GM19238 (cell line): ENCODE results near the gene USO1.
A peak's percentile ranks its signal among the peaks of the same experiment; 100 is the strongest.

Experiments
- DNase-seq: peaks from one replicate; pipeline ENCODE4 v3.0.0; 2011; ENCODE audit warnings: low spot score; ENCODE audit not compliant: insufficient read length

USO1 gene

DNA sequence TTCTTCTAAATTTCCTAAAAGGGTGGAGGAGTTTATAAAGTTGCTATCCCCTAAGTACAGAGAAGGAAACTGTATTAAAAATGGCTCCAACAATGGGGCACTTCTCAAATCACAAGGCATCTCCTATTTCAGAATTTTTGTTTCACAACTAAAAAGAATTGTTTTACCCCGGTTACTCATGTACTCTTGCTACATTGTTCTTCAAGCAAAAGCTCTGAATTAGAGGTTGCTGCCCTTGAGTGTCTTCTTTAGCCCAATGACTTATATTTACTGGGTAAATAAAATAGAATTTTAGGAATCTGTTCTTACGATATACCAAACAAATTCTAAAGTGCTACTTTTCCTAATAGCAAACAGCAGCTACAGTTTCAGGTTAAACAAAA is 110.4 kb downstream of the USO1 start:
- DNase-seq, result no peak

DNA sequence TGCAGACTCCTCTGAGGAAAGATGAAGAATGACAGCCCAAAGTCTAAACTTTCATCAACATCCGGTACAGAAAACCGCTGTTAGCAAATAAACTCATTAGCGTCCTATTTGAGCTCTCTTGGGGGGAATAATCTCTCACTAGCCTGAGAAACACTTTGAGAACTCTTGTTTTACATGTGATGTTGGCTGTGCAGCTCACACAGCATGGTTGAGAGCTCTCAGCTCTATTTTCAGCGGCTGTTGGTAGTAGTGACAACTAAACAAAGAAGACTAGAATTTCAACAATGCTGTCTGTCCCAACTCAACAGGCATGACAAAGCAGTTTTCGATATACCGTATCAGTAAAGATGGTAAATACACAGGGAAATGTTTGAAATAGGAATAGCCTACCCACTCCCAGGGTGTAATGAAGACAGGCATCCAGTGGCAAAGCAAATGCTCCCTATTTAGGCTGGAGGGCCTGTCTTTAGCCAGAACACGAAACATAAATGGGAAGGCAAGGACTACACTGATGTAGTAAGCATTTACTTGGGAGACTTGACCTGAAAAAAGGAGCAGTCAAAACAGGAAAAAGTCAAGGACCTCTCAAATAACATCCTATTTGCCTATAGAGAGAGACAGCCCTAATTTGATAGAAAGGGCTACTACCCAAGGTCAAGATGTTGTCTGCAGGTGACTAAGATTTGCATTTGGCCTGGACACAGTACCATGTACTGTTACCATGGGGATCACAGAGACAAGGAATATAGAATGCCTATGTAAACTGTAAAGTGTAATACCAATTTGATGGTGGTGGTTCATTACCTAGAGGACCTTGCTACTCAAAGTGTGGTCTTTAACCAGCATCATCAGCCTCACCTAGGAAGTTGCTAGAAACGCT is 117.5 kb downstream of the USO1 start:
- DNase-seq, result no peak

GRCh38 chr4:75843596-75843995 is 119.2 kb downstream of the USO1 start:
- no peak for DNase-seq

DNA sequence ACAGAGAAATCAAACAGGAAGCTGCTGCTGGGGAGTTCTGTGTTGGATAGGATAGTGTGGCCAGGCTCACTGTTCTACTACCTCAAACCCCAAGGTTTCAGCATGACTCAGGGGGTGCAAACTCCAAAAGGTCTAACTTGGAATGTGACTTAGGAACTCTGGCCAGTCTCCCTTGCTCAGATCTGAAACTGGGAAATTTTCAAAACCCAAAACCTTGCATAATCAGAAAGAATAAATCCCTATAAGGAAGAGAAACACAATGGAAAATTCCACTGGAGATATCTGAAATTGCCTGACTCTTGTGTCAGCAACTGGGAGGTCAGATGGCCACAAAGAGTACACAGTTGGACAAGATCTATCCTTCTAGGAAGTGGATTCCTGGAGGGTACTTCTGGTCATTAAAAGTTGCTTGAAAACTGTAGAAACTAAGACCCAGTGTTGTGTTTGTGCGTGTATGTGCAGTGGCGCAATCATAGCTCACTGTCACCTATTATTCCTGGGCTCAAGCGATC is 119.8 kb downstream of the USO1 start:
- DNase-seq, result no peak

- no peak for DNase-seq
These were observed 121.6 kb downstream of the USO1 start for GRCh38 chr4:75845992-75846391.

- peak; percentile 20 for DNase-seq
These were observed 123.9 kb downstream of the USO1 start for GRCh38 chr4:75848171-75848760.

DNA sequence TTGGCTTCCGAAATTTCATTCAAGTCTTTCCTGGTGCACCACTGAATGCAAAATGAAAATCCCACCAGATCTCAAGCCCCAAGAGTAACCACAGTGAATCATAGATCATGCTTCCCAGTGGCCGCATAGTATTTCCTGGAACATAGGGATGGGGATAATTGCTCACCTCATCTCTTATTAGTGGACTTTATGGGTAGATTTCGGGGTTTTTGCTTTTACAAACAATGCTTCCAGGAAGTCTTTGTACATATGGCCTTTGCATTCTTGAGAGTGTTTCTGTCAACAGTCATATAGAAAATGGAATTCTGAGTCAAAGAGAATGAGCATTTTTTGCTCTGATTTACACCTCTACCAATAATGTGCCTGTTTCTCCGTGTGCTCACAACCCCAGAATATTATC is 124.5 kb downstream of the USO1 start:
- no peak for DNase-seq

DNA sequence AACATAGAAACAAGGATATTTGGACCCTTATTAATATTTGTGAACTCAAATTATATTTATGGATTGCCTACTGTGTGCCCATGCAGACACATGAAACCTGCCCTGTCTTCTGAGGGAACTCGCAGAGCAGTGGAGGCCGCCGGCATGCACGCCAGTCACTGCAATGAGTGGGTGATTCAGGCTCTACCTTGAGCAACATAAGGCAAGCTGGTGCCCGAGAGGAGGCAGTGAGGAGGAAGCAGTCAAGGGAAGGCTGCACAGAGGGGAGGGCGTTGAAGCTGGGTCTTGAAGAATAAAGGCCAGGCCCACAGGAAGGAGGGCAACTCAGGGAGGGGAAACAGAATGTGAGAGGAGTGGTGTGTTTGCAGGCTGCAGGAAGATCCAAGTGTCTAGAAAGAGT is 125.1 kb downstream of the USO1 start:
- no peak for DNase-seq

GRCh38 chr4:75858721-75859120 is 134.3 kb downstream of the USO1 start:
- no peak for DNase-seq

DNA sequence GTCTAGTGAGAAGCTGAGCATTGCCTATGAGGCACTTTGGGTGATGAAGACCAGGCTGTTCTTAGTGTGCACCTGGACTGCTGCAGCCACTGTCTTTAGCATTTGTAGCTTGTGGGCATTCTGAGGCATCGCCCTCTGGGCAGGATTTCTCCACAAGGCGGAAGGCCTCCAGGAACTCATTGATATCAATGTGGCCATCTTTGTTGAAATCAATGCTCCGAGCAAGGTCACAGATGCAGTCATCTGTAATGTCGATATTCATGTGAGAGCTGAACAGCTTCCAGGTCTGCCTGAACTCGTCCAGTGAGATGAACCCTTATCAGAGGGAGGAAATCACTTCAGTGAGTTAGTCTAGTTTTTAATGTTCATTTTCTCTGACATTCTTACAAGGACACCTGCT is 136.2 kb downstream of the USO1 start:
- no peak for DNase-seq
